DND-41 (cell line): ENCODE measurements around the gene DLG1.

Experiments used
- ATAC-seq: fragments of 200-7000 bp; cut with Tn5 transposase; 3 replicates; pipeline ENCODE4 v1.9.1; 2021; ENCODE audit warnings: low read depth; ENCODE audit not compliant: insufficient read depth
- DNase-seq: peaks from one replicate; pipeline ENCODE4 v3.0.0-alpha.2; 2020
- H2AFZ ChIP-seq: 2 replicates; pipeline ENCODE4 v1.6.0; 2012; ENCODE audit warnings: low read depth, low read length
- H3K27ac ChIP-seq: 2 replicates; pipeline ENCODE4 v1.5.1; 2012; ENCODE audit warnings: low read length, inconsistent platforms
- H3K27me3 ChIP-seq: fragments of 200-600 bp; sonication (generic); 2 replicates; pipeline ENCODE4 v1.6.0; 2012; ENCODE audit warnings: low read length, mild to moderate bottlenecking, inconsistent platforms; ENCODE audit not compliant: insufficient read depth, poor library complexity
- H3K36me3 ChIP-seq: 2 replicates; pipeline ENCODE4 v1.5.1; 2012; ENCODE audit warnings: low read length, inconsistent platforms; ENCODE audit not compliant: insufficient read depth
- H3K4me1 ChIP-seq: 2 replicates; pipeline ENCODE4 v1.5.1; 2012; ENCODE audit warnings: mild to moderate bottlenecking, low read length; ENCODE audit not compliant: insufficient read depth
- H3K4me2 ChIP-seq: 2 replicates; pipeline ENCODE4 v1.6.0; 2012; ENCODE audit warnings: mild to moderate bottlenecking, moderate library complexity, low read length, inconsistent platforms; ENCODE audit not compliant: insufficient read depth
- H3K4me3 ChIP-seq, 2 experiments: fragments of 200-600 bp in 1 of 2; shearing (Covaris generic) in 1 of 2; 2 replicates each; pipeline ENCODE4 v1.5.1; 2012 to 2016; ENCODE audit warnings: inconsistent platforms in 2 of 2, low read length in 2 of 2, mild to moderate bottlenecking in 2 of 2, low read depth in 1 of 2, moderate library complexity in 1 of 2
- H3K79me2 ChIP-seq: 2 replicates; pipeline ENCODE4 v1.6.0; 2012; ENCODE audit warnings: low read length, inconsistent platforms; ENCODE audit not compliant: insufficient read depth
- H3K9ac ChIP-seq: 2 replicates; pipeline ENCODE4 v1.6.0; 2012; ENCODE audit warnings: low read depth, mild to moderate bottlenecking, inconsistent platforms, low read length, moderate library complexity
- H3K9me3 ChIP-seq: 2 replicates; pipeline ENCODE4 v1.5.1; 2012; ENCODE audit warnings: low read length, moderate library complexity, mild to moderate bottlenecking, inconsistent platforms; ENCODE audit not compliant: insufficient read depth, severe bottlenecking
- H4K20me1 ChIP-seq: 2 replicates; pipeline ENCODE4 v1.6.0; 2012; ENCODE audit warnings: low read length; ENCODE audit not compliant: insufficient read depth
- EZH2 ChIP-seq: IDR thresholded peaks from 3 replicates; pipeline ENCODE4 v1.6.1; 2012; ENCODE audit warnings: borderline replicate concordance, low read depth, mild to moderate bottlenecking, moderate library complexity, low read length, inconsistent platforms; ENCODE audit not compliant: severe bottlenecking
- TF ChIP-seq, protein P1 (sequence below): IDR thresholded peaks from 2 replicates; pipeline ENCODE4 v1.5.1; 2012; ENCODE audit warnings: borderline replicate concordance, low read length, moderate library complexity, mild to moderate bottlenecking; ENCODE audit not compliant: poor library complexity, severe bottlenecking; ENCODE audit errors: extremely low read depth

The DLG1 gene

DNA sequence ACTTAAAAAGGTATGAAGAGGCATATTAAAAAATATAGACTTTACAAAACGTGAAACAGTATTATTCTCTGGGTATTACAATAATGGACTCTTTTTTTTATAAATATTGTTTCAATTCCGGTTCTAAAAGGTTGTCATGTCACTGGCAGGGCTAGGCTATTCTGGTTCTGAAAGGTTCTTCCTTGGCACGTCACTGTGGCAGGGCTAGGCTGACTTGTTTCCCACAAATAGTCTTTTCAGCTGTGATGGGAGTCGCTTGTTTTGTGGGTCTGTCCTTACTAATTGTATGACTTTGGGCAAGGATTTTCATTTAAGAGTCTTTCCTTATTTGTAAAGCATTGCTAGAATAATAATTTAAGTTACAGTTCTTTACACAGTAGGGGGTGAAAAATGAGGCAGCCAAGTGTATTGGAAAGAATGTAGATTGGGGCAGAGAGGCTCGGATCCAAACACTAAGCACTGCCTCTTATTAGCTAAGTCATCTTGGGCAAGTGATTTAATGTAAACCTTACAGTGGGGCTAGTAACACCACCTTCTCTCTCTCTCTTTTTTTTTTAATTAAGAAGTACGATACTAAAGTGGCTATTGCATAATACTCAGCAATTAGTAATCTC lies 256.4 kb downstream of the DLG1 start:
- H3K79me2 ChIP-seq: no peaks in the 10 kb centered on the region
- no peaks in the 10 kb centered on the region for H3K27me3 ChIP-seq
- H3K4me2 ChIP-seq: no peak overlapping the region
- H3K27ac ChIP-seq: no peak overlapping the region
- no peaks in the 10 kb centered on the region for H3K4me1 ChIP-seq
- H3K9me3 ChIP-seq: no peaks in the 10 kb centered on the region
- ATAC-seq: no peak
- peaks cover 23% of the 10 kb centered on the region for H3K36me3 ChIP-seq
- no peak for TF ChIP-seq EZH2
- TF ChIP-seq, protein P1, sequence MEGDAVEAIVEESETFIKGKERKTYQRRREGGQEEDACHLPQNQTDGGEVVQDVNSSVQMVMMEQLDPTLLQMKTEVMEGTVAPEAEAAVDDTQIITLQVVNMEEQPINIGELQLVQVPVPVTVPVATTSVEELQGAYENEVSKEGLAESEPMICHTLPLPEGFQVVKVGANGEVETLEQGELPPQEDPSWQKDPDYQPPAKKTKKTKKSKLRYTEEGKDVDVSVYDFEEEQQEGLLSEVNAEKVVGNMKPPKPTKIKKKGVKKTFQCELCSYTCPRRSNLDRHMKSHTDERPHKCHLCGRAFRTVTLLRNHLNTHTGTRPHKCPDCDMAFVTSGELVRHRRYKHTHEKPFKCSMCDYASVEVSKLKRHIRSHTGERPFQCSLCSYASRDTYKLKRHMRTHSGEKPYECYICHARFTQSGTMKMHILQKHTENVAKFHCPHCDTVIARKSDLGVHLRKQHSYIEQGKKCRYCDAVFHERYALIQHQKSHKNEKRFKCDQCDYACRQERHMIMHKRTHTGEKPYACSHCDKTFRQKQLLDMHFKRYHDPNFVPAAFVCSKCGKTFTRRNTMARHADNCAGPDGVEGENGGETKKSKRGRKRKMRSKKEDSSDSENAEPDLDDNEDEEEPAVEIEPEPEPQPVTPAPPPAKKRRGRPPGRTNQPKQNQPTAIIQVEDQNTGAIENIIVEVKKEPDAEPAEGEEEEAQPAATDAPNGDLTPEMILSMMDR: no peak
- no peaks in the 10 kb centered on the region for H4K20me1 ChIP-seq
- H2AFZ ChIP-seq: no peak overlapping the region
- H3K9ac ChIP-seq: no peak overlapping the region
- H3K4me3 ChIP-seq: no peak overlapping the region
- no peak for DNase-seq

DNA sequence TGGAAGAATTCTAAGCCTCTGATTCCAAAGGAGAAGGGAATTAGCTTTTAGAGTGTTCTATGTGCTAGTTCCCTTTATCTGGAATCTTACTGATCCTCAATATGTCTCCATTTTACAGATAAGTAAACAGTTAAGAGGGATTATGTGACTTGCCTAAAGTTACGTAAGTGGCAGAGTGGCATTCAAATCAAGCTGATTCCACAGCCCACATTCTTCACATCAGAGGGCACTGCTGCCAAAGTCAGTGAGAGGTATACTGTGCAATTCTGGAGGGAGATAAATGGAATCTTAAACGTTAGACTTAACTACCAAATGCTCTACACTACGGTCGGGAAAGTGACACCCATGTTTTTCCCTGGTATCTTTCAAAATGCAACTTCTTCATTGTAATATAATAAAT lies 257.8 kb downstream of the DLG1 start:
- no peak for DNase-seq
- no peak for TF ChIP-seq EZH2
- TF ChIP-seq, protein P1: no peak

DNA sequence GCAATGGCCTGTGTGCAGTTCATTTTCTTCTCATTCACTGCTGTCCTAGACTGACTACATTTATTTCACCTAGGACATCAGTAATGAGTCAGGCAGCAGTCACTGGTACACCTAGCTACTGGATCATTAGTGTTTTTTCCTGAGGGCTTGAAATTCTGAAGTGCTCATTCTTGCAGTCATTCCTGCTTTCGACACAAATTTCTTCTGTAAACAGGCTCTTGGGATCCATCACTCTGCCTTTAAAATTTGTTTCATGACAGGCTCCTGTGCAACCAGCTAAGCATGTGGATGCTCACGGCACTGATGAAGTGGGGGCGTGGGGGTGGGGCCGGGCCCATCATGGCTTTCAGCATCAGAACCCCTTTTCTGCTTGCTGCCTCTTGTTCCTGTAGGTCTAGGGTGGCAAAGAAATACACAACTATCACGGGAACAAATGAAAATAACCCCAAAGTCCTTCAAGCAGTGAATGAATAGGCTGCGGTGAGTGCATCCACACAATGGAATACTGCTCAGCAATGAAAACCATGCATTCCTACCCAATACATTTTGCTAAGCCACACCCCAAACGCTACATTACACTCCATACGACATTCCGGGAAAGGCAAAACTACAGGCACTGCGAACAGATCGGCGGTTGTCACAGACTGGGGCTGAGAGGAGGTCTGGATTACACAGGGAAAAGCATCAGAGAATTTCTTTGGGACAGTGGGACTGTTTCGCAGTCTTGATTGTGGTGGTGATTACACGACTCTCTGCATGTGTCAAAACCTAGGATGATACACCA lies 259.5 kb downstream of the DLG1 start:
- TF ChIP-seq, protein P1: no peak
- no peak for TF ChIP-seq EZH2
- Histone ChIP-seq H3K4me2 (no peak overlapping the region), H3K9me3 (no peaks in the 10 kb centered on the region), H3K27me3 (no peaks in the 10 kb centered on the region), H3K27ac (no peak overlapping the region), H4K20me1 (no peaks in the 10 kb centered on the region), H3K4me3 (no peak overlapping the region), H3K4me1 (no peaks in the 10 kb centered on the region), H2AFZ (no peak overlapping the region), H3K9ac (no peak overlapping the region), H3K36me3 (peaks cover 3% of the 10 kb centered on the region; the same call in 1 of the 2 replicates), H3K79me2 (no peaks in the 10 kb centered on the region)
- DNase-seq: no peak
- ATAC-seq: no peak

More for the DNA sequence above, 257.8 kb downstream of the DLG1 start:
- Histone ChIP-seq H4K20me1 (no peaks in the 10 kb centered on the region), H3K27ac (no peak overlapping the region), H3K79me2 (no peaks in the 10 kb centered on the region), H3K27me3 (no peaks in the 10 kb centered on the region), H3K9ac (no peak overlapping the region), H3K9me3 (no peaks in the 10 kb centered on the region), H3K4me2 (no peak overlapping the region), H3K4me1 (no peaks in the 10 kb centered on the region), H3K4me3 (no peak overlapping the region), H3K36me3 (peaks cover 13% of the 10 kb centered on the region; the same call in 1 of the 2 replicates), H2AFZ (no peak overlapping the region)
- ATAC-seq: no peak
